RWPE2 (cell line): ENCODE results near the gene COL3A1.

Experiments used
- ATAC-seq: fragments of 200-7000 bp; cut with Tn5 transposase; 3 replicates; pipeline ENCODE4 v1.9.1; 2021; ENCODE audit warnings: low read depth
- DNase-seq: peaks from one replicate; pipeline ENCODE4 v3.0.0-alpha.2; 2020; ENCODE audit warnings: low spot score
- H3K27ac ChIP-seq: fragments of 450-650 bp; 2 replicates; pipeline ENCODE4 v1.5.1; 2017; ENCODE audit warnings: mild to moderate bottlenecking; ENCODE audit not compliant: poor library complexity, severe bottlenecking
- H3K27me3 ChIP-seq: fragments of 250-450 bp; sonication (Bioruptor Pico); 2 replicates; pipeline ENCODE4 v1.5.1; 2021; ENCODE audit warnings: mild to moderate bottlenecking, moderate library complexity; ENCODE audit not compliant: insufficient read depth, poor library complexity, severe bottlenecking
- H3K36me3 ChIP-seq: fragments of 250-450 bp; sonication (Bioruptor Pico); 2 replicates; pipeline ENCODE4 v1.5.1; 2020; ENCODE audit warnings: low read depth, mild to moderate bottlenecking, moderate library complexity
- H3K4me1 ChIP-seq: fragments of 250-450 bp; sonication (Bioruptor Pico); 2 replicates; pipeline ENCODE4 v1.5.1; 2021; ENCODE audit warnings: mild to moderate bottlenecking, moderate library complexity; ENCODE audit not compliant: insufficient read depth, poor library complexity, severe bottlenecking
- H3K4me3 ChIP-seq: fragments of 250-450 bp; sonication (Bioruptor Pico); 2 replicates; pipeline ENCODE4 v1.5.1; 2021; ENCODE audit warnings: mild to moderate bottlenecking, moderate library complexity; ENCODE audit not compliant: severe bottlenecking
- H3K9me3 ChIP-seq: fragments of 250-450 bp; sonication (Bioruptor Pico); 2 replicates; pipeline ENCODE4 v1.5.1; 2021; ENCODE audit warnings: mild to moderate bottlenecking, moderate library complexity; ENCODE audit not compliant: severe bottlenecking
- CTCF ChIP-seq: fragments of 450-650 bp; IDR thresholded peaks from one replicate; pipeline ENCODE4 v1.5.1; 2017; ENCODE audit warnings: mild to moderate bottlenecking, moderate library complexity; ENCODE audit not compliant: poor library complexity, severe bottlenecking

COL3A1 gene

GRCh38 chr2:188971432-188971861 is 2.7 kb upstream of the COL3A1 start:
- Histone ChIP-seq H3K4me1 (no peaks in the 10 kb centered on the region), H3K36me3 (no peaks in the 10 kb centered on the region), H3K27me3 (no peaks in the 10 kb centered on the region), H3K4me3 (no peak overlapping the region), H3K9me3 (no peaks in the 10 kb centered on the region), H3K27ac (no peak overlapping the region)
- TF ChIP-seq CTCF = no peak
- no peak for DNase-seq
- no peak for ATAC-seq

- no peak for TF ChIP-seq CTCF
- Histone ChIP-seq H3K4me3 (no peak overlapping the region), H3K27me3 (no peaks in the 10 kb centered on the region), H3K4me1 (no peaks in the 10 kb centered on the region), H3K27ac (no peak overlapping the region), H3K9me3 (no peaks in the 10 kb centered on the region), H3K36me3 (no peaks in the 10 kb centered on the region)
- DNase-seq (no peak), ATAC-seq (no peak)
Measured at GRCh38 chr2:188973641-188974040, 532 bp upstream of the COL3A1 start.

- ATAC-seq (no peak), DNase-seq (no peak)
- TF ChIP-seq CTCF = no peak
- Histone ChIP-seq H3K9me3 (no peaks in the 10 kb centered on the region), H3K27ac (no peak overlapping the region), H3K27me3 (no peaks in the 10 kb centered on the region), H3K4me3 (no peak overlapping the region), H3K4me1 (no peaks in the 10 kb centered on the region), H3K36me3 (no peaks in the 10 kb centered on the region)
Measured at GRCh38 chr2:188975497-188976102, 1.4 kb downstream of the COL3A1 start.

GRCh38 chr2:188976545-188977268 is 2.5 kb downstream of the COL3A1 start:
- no peak overlapping the region for H3K27ac ChIP-seq
- no peaks in the 10 kb centered on the region for H3K36me3 ChIP-seq
- H3K4me3 ChIP-seq = no peak overlapping the region
- no peaks in the 10 kb centered on the region for H3K4me1 ChIP-seq
- DNase-seq (no peak), ATAC-seq (peak; percentile 40; the same call in 1 of the 3 replicates)
- no peaks in the 10 kb centered on the region for H3K9me3 ChIP-seq
- peak; percentile 75 for TF ChIP-seq CTCF
- H3K27me3 ChIP-seq = no peaks in the 10 kb centered on the region

GRCh38 chr2:188977317-188977716 is 3.1 kb downstream of the COL3A1 start:
- ATAC-seq = no peak

More at GRCh38 chr2:188977317-188977716, 3.1 kb downstream of the COL3A1 start:
- H3K36me3 ChIP-seq = no peaks in the 10 kb centered on the region
- H3K4me1 ChIP-seq = no peaks in the 10 kb centered on the region
- H3K9me3 ChIP-seq = no peaks in the 10 kb centered on the region
- H3K4me3 ChIP-seq = no peak overlapping the region
- TF ChIP-seq CTCF = no peak
- DNase-seq = no peak
- no peak overlapping the region for H3K27ac ChIP-seq
- no peaks in the 10 kb centered on the region for H3K27me3 ChIP-seq
